ENCODE data around the gene SOX15.

The SOX15 gene

DNA sequence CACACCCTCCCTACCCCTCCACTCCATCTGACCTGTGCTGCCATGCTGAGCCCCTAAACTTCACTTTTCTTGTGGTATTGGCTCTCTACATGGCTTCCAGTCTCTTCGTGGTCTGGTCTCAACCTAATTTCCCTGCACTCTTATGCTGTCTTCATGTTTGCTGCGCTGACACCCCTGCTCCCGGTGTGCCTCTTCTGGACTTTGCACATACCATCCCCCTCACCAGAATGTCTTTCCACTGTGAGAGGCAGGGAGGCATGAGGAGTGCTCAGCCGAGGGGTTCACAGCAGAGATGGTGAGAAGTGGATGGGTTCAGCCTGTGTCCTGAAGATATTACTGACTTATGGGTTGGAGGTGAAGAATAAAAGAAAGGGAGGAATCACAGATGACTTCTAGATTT, 38.5 kb downstream of the SOX15 start:
- H3K4ac ChIP-seq (ENCODE audit: low read depth, low read length), result no peak overlapping the region
- DNase-seq, result no peak
- H2BK5ac ChIP-seq (ENCODE audit: low read depth, low read length, poor library complexity), result no peak overlapping the region
- no peak overlapping the region for H3K4me2 ChIP-seq (ENCODE audit: low read length)
- no peaks in the 10 kb centered on the region for H3K79me2 ChIP-seq (ENCODE audit: control insufficient read depth, insufficient read depth, low read length, poor library complexity)
- no peak overlapping the region for H2BK12ac ChIP-seq (ENCODE audit: low read length)
- H3K14ac ChIP-seq (ENCODE audit: low read length), result no peak overlapping the region
- H3K18ac ChIP-seq (ENCODE audit: low read length), result no peak overlapping the region
- H3K4me1 ChIP-seq (ENCODE audit: control insufficient read depth in 1 of 2, insufficient read depth in 2 of 2, low read length in 2 of 2), result peaks cover 6 to 10% of the 10 kb centered on the region in 2 experiments
- H2BK120ac ChIP-seq (ENCODE audit: insufficient read depth, low read length, poor library complexity), result no peak overlapping the region
- H3K36me3 ChIP-seq (ENCODE audit: control insufficient read depth in 1 of 2, insufficient read depth in 2 of 2, low read length in 2 of 2), result no peaks in the 10 kb centered on the region
- no peaks in the 10 kb centered on the region for H3K9me3 ChIP-seq (ENCODE audit: insufficient read depth, low read depth, low read length)
- H2AFZ ChIP-seq (ENCODE audit: insufficient read depth, low read length, poor library complexity), result no peak overlapping the region
- no peak overlapping the region for H3K27ac ChIP-seq (ENCODE audit: low read depth, low read length)
- H4K8ac ChIP-seq (ENCODE audit: low read depth, low read length), result no peak overlapping the region
- no peaks in the 10 kb centered on the region for H3K27me3 ChIP-seq (ENCODE audit: insufficient read depth, low read length)
- H4K91ac ChIP-seq (ENCODE audit: low read depth, low read length), result no peak overlapping the region
- WGBS (ENCODE audit: extremely low coverage, insufficient coverage, insufficient read length), result no CpG with 5 or more reads among the region's 4 CpGs
- H3K9ac ChIP-seq (ENCODE audit: low read length), result no peak overlapping the region
- no peak overlapping the region for H4K12ac ChIP-seq (ENCODE audit: low read depth, low read length)
- no peak overlapping the region for H2AK5ac ChIP-seq (ENCODE audit: low read length)
- H3K79me1 ChIP-seq (ENCODE audit: low read length), result peaks cover 6% of the 10 kb centered on the region
- H3K4me3 ChIP-seq (ENCODE audit: low read depth, low read length), result peak overlapping the region; percentile 23
- H3K23ac ChIP-seq (ENCODE audit: low read length), result no peak overlapping the region

GRCh38 chr17:7550344-7550743, 39.5 kb downstream of the SOX15 start:
- no peak overlapping the region for H2BK120ac ChIP-seq (ENCODE audit: insufficient read depth, low read length, poor library complexity)
- H2BK5ac ChIP-seq (ENCODE audit: low read depth, low read length, poor library complexity), result no peak overlapping the region
- no peak overlapping the region for H4K91ac ChIP-seq (ENCODE audit: low read depth, low read length)
- H2BK12ac ChIP-seq (ENCODE audit: low read length), result no peak overlapping the region
- H3K4ac ChIP-seq (ENCODE audit: low read depth, low read length), result no peak overlapping the region
- no peak overlapping the region for H3K18ac ChIP-seq (ENCODE audit: low read length)
- WGBS (ENCODE audit: extremely low coverage, insufficient coverage, insufficient read length), result no CpG with 5 or more reads among the region's 6 CpGs
- no peaks in the 10 kb centered on the region for H3K27me3 ChIP-seq (ENCODE audit: insufficient read depth, low read length)
- H3K36me3 ChIP-seq (ENCODE audit: control insufficient read depth in 1 of 2, insufficient read depth in 2 of 2, low read length in 2 of 2), result no peaks in the 10 kb centered on the region
- H3K27ac ChIP-seq (ENCODE audit: low read depth, low read length), result no peak overlapping the region
- no peak overlapping the region for H3K14ac ChIP-seq (ENCODE audit: low read length)
- H2AK5ac ChIP-seq (ENCODE audit: low read length), result no peak overlapping the region
- no peak overlapping the region for H3K4me2 ChIP-seq (ENCODE audit: low read length)
- no peak overlapping the region for H3K4me3 ChIP-seq (ENCODE audit: low read depth, low read length)
- no peaks in the 10 kb centered on the region for H3K9me3 ChIP-seq (ENCODE audit: insufficient read depth, low read depth, low read length)
- H4K8ac ChIP-seq (ENCODE audit: low read depth, low read length), result no peak overlapping the region
- H2AFZ ChIP-seq (ENCODE audit: insufficient read depth, low read length, poor library complexity), result no peak overlapping the region
- H3K9ac ChIP-seq (ENCODE audit: low read length), result no peak overlapping the region
- peaks cover 6% of the 10 kb centered on the region for H3K79me1 ChIP-seq (ENCODE audit: low read length)
- no peaks in the 10 kb centered on the region for H3K79me2 ChIP-seq (ENCODE audit: control insufficient read depth, insufficient read depth, low read length, poor library complexity)
- DNase-seq, result no peak
- H3K23ac ChIP-seq (ENCODE audit: low read length), result no peak overlapping the region
- no peak overlapping the region for H4K12ac ChIP-seq (ENCODE audit: low read depth, low read length)
- H3K4me1 ChIP-seq (ENCODE audit: control insufficient read depth in 1 of 2, insufficient read depth in 2 of 2, low read length in 2 of 2), result peaks cover 6 to 10% of the 10 kb centered on the region in 2 experiments

DNA sequence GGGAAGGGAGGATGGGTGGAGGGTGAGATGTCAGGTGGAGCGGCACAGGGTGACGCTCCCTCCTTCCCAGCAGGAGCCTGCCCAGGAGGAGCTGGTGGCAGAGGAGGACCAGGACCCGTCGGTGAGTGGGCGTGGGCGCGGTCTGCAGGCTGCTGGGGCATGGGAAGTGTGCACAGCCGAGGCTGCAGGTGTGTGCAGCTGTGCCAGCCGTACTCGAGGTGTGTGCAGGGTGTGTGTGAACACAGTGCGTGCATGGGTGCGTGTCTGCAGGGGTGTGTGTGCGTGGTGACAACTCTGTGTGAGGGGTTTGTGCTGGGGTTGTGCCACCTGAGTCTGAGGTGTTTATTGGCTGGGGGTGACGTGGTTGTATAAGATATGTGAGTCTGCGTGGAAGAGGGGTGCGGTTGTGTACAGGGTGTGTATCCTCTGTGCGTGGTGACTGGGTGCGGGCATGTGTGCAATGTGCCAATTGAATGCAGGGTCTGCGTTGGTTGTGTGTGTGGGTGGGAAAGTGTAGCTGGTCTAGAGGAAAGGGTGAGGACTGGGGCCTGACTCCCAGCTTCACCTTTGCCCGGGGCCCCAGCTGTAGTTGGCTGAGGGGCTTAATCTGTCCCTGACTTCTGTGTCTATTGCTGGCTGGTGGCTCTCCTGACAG, 40.4 kb downstream of the SOX15 start:
- no peak for DNase-seq
- Histone ChIP-seq H2BK12ac (ENCODE audit: low read length) (no peak overlapping the region), H3K18ac (ENCODE audit: low read length) (no peak overlapping the region), H3K36me3 (ENCODE audit: control insufficient read depth in 1 of 2, insufficient read depth in 2 of 2, low read length in 2 of 2) (no peaks in the 10 kb centered on the region), H3K4me2 (ENCODE audit: low read length) (peak overlapping the region; percentile 99), H3K4ac (ENCODE audit: low read depth, low read length) (no peak overlapping the region), H3K9ac (ENCODE audit: low read length) (no peak overlapping the region), H4K12ac (ENCODE audit: low read depth, low read length) (peak overlapping the region; percentile 56), H4K91ac (ENCODE audit: low read depth, low read length) (no peak overlapping the region), H3K79me1 (ENCODE audit: low read length) (peaks cover 6% of the 10 kb centered on the region), H3K4me1 (ENCODE audit: control insufficient read depth in 1 of 2, insufficient read depth in 2 of 2, low read length in 2 of 2) (peaks cover 6 to 10% of the 10 kb centered on the region in 2 experiments), H3K27me3 (ENCODE audit: insufficient read depth, low read length) (no peaks in the 10 kb centered on the region), H3K23ac (ENCODE audit: low read length) (no peak overlapping the region), H2AFZ (ENCODE audit: insufficient read depth, low read length, poor library complexity) (peak overlapping the region; percentile 33), H3K9me3 (ENCODE audit: insufficient read depth, low read depth, low read length) (no peaks in the 10 kb centered on the region), H4K8ac (ENCODE audit: low read depth, low read length) (peak overlapping the region; percentile 56), H3K27ac (ENCODE audit: low read depth, low read length) (no peak overlapping the region), H3K79me2 (ENCODE audit: control insufficient read depth, insufficient read depth, low read length, poor library complexity) (no peaks in the 10 kb centered on the region), H2BK5ac (ENCODE audit: low read depth, low read length, poor library complexity) (no peak overlapping the region), H2AK5ac (ENCODE audit: low read length) (no peak overlapping the region), H3K14ac (ENCODE audit: low read length) (no peak overlapping the region), H2BK120ac (ENCODE audit: insufficient read depth, low read length, poor library complexity) (no peak overlapping the region), H3K4me3 (ENCODE audit: low read depth, low read length) (no peak overlapping the region)
- WGBS (ENCODE audit: extremely low coverage, insufficient coverage, insufficient read length), result no CpG with 5 or more reads among the region's 20 CpGs

DNA sequence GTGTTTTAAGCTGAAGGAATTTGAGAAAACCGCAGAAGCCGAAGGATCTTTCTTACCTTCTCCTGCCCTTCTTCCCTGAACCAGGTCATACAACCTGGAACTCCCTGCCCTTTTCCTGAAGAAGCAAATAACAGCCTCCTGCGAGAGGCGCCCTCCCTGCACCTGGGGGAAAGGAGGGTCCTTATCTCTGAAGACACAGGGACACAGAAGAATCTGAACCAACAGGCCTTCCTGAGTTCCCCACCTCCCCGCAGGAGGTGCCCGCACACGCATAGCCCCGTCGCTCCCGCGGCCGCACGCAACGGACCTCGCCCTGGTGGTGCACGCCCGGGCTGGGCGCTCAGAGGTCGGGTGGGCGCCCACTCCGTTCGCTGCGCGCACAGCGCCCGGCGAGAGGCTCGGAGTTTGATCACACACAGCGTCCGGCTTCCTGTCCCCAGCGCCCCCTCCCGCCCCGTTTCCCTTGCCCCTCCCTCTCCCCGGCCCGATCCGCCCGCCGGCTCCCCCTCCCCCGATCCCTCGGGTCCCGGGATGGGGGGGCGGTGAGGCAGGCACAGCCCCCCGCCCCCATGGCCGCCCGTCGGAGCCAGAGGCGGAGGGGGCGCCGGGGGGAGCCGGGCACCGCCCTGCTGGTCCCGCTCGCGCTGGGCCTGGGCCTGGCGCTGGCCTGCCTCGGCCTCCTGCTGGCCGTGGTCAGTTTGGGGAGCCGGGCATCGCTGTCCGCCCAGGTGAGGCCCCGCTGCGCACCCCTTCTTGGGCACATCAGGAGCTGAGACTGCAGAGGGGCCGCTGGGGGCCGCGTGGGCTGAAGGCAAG, 41.1 kb downstream of the SOX15 start, which contains the start of gene TNFSF12:
Gene TNFSF12 (plus strand): TSS at position 474 of the 816 bp plus-strand sequence. CDS start 96 bp downstream, at position 570.
- H3K4ac ChIP-seq (ENCODE audit: low read depth, low read length), result peak within 1 kb of the TSS; percentile 16
- peak within 1 kb of the TSS; percentile 87 for H2AFZ ChIP-seq (ENCODE audit: insufficient read depth, low read length, poor library complexity)
- peak within 1 kb of the TSS; percentile 90 for H4K12ac ChIP-seq (ENCODE audit: low read depth, low read length)
- peak within 1 kb of the TSS; percentile 79 for H3K4me3 ChIP-seq (ENCODE audit: low read depth, low read length)
- peak in 1 of 2 donors; percentile 44 for DNase-seq
- H3K23ac ChIP-seq (ENCODE audit: low read length), result no peak within 1 kb of the TSS
- peak within 1 kb of the TSS; percentile 87 for H4K8ac ChIP-seq (ENCODE audit: low read depth, low read length)
- peak within 1 kb of the TSS; percentile 72 for H4K91ac ChIP-seq (ENCODE audit: low read depth, low read length)
- H3K4me1 ChIP-seq (ENCODE audit: control insufficient read depth in 1 of 2, insufficient read depth in 2 of 2, low read length in 2 of 2), result peaks cover 6 to 10% of the 10 kb centered on the region in 2 experiments
- H3K27me3 ChIP-seq (ENCODE audit: insufficient read depth, low read length), result no peaks in the 10 kb centered on the region
- H2BK12ac ChIP-seq (ENCODE audit: low read length), result no peak within 1 kb of the TSS
- H3K79me2 ChIP-seq (ENCODE audit: control insufficient read depth, insufficient read depth, low read length, poor library complexity), result no peaks in the 10 kb centered on the region
- H3K18ac ChIP-seq (ENCODE audit: low read length), result peak within 1 kb of the TSS; percentile 74
- peak within 1 kb of the TSS; percentile 96 for H3K14ac ChIP-seq (ENCODE audit: low read length)
- peaks cover 6% of the 10 kb centered on the region for H3K79me1 ChIP-seq (ENCODE audit: low read length)
- H2BK120ac ChIP-seq (ENCODE audit: insufficient read depth, low read length, poor library complexity), result no peak within 1 kb of the TSS
- H2BK5ac ChIP-seq (ENCODE audit: low read depth, low read length, poor library complexity), result no peak within 1 kb of the TSS
- no peaks in the 10 kb centered on the region for H3K9me3 ChIP-seq (ENCODE audit: insufficient read depth, low read depth, low read length)
- peak within 1 kb of the TSS; percentile 65 for H3K9ac ChIP-seq (ENCODE audit: low read length)
- no peaks in the 10 kb centered on the region for H3K36me3 ChIP-seq (ENCODE audit: control insufficient read depth in 1 of 2, insufficient read depth in 2 of 2, low read length in 2 of 2)
- peak within 1 kb of the TSS; percentile 99 for H3K4me2 ChIP-seq (ENCODE audit: low read length)
- no peak within 1 kb of the TSS for H2AK5ac ChIP-seq (ENCODE audit: low read length)
- no CpG with 5 or more reads among the region's 65 CpGs for WGBS (ENCODE audit: extremely low coverage, insufficient coverage, insufficient read length)
- no peak within 1 kb of the TSS for H3K27ac ChIP-seq (ENCODE audit: low read depth, low read length)
